ENCODE results near the gene SLC7A6. TPM values are rescaled to one million over a fixed set of nuclear protein-coding genes. Genes with fewer than 3 reads are reported as not detected.

The SLC7A6 gene
- total RNA-seq, 2 donors from 2014 or later, result 56.2 to 111 TPM

- peaks cover 6% of the 10 kb centered on the region for H3K36me3 Mint-ChIP-seq
- no peaks in the 10 kb centered on the region for H3K27me3 Mint-ChIP-seq
- no peaks in the 10 kb centered on the region for H3K9me3 Mint-ChIP-seq
- peak overlapping the region; percentile 4 to 18 for H3K27ac Mint-ChIP-seq
- DNase-seq (ENCODE audit: low spot score), result no peak
- peaks cover 6 to 16% of the 10 kb centered on the region in 2 donors for H3K4me1 Mint-ChIP-seq (ENCODE audit: low read depth in 2 of 2)
- no peak for ATAC-seq
- H3K4me3 Mint-ChIP-seq, result no peak overlapping the region
These were observed 67.6 kb downstream of the SLC7A6 start for GRCh38 chr16:68331879-68332410.

GRCh38 chr16:68332411-68333121 lies 68.2 kb downstream of the SLC7A6 start:
- Mint-ChIP-seq H3K27me3 (no peaks in the 10 kb centered on the region), H3K36me3 (peaks cover 6% of the 10 kb centered on the region), H3K9me3 (no peaks in the 10 kb centered on the region), H3K27ac (peak overlapping the region; percentile 4 to 18), H3K4me1 (ENCODE audit: low read depth in 2 of 2) (peaks cover 6 to 16% of the 10 kb centered on the region in 2 donors), H3K4me3 (no peak overlapping the region)
- DNase-seq (ENCODE audit: low spot score) (no peak), ATAC-seq (no peak)

DNA sequence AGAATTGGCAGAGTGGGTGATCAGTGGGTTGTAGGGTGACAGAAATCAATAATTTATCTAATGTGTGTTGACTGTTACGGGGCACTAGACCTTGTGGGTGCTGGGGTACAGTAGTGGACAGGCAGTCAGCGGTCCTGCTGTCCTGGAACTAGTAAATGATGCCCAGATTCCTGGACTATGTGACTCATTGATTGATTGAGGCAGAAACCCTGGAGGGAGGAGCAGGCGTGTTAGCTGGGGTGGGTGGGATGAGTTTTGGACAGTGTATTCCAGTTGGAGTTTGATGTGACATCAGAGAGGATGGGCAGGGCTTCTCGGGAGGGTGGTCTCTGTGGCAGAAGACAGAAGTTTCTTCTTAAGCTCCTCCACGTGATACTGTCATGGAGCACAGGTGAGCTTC lies 70.8 kb downstream of the SLC7A6 start:
- Mint-ChIP-seq H3K9me3 (no peaks in the 10 kb centered on the region), H3K27ac (no peak overlapping the region), H3K27me3 (no peaks in the 10 kb centered on the region), H3K36me3 (peaks cover 13% of the 10 kb centered on the region), H3K4me1 (ENCODE audit: low read depth in 2 of 2) (peaks cover 2 to 8% of the 10 kb centered on the region in 2 donors), H3K4me3 (no peak overlapping the region)
- ATAC-seq (no peak), DNase-seq (ENCODE audit: low spot score) (no peak)

DNA sequence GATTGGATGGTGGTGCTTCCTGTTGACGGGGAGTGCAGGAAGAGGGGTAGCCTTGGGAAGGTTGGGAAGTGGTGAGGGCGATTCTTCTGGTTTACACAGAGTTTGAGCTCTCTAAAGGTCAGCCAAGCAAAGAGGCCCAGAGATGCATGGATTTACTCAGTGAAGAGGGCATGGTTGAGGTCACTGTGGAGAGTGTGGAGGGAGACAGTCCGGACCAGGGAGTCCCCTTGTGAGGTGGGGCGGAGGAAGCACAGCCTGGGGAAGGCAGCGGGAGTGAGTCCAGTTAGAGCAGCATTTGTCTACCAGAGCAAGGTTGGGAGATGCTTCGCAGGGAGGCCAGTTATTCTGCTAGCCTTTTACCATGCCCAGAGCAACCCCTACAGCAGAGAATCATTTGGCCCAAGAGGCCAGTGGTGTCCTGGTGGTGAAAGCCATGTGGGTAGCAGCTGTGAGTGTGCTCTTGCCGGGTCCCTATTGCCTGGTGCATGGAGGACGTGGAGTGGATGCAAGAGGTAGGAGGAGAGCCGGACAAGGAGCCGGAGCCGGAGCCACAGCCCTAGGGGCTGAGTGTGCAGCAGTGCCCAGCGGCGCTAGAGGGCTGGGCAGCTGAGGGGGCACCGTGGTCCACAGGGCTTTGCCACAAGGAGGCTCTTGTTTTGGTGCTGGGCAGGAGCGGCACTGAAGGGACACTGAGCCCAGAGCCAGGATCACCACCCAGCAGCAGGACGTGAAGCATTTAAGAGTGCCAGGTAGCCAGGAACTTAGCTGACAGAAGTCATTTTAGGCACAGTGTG lies 74.2 kb downstream of the SLC7A6 start:
- DNase-seq (ENCODE audit: low spot score) (no peak), ATAC-seq (no peak)
- Mint-ChIP-seq H3K4me1 (ENCODE audit: low read depth in 2 of 2) (no peaks in the 10 kb centered on the region), H3K27ac (no peak overlapping the region), H3K36me3 (peaks cover 20% of the 10 kb centered on the region), H3K4me3 (no peak overlapping the region), H3K27me3 (no peaks in the 10 kb centered on the region), H3K9me3 (no peaks in the 10 kb centered on the region)

- Mint-ChIP-seq H3K27me3 (no peaks in the 10 kb centered on the region), H3K36me3 (peaks cover 17% of the 10 kb centered on the region), H3K27ac (no peak overlapping the region), H3K4me3 (no peak overlapping the region), H3K4me1 (ENCODE audit: low read depth in 2 of 2) (no peaks in the 10 kb centered on the region), H3K9me3 (no peaks in the 10 kb centered on the region)
- ATAC-seq (no peak), DNase-seq (ENCODE audit: low spot score) (no peak)
These were observed 74.9 kb downstream of the SLC7A6 start for GRCh38 chr16:68339214-68339613.

DNA sequence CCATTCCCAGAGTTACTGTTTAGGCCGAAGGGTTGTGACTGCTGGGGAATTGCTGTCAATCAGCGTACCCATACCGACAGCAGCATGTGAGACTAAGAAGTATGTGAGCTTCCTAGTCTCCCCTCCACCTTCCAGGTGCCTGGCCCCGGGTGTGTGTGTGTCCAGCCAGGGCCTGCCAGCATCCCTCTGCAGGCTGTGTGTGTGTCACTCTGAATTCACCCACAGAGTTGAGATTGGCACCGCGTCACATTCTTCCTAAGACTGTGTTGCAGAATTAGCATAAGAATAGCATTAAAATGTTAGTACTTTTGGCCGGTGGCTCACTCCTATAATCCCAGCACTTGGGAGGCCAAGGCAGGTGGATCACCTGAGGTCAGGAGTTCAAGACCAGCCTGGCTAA lies 78.3 kb downstream of the SLC7A6 start:
- H3K36me3 Mint-ChIP-seq, result peaks cover 20% of the 10 kb centered on the region

GRCh38 chr16:68343137-68343536 lies 78.8 kb downstream of the SLC7A6 start:
- DNase-seq (ENCODE audit: low spot score) (no peak), ATAC-seq (no peak)
- Mint-ChIP-seq H3K9me3 (no peaks in the 10 kb centered on the region), H3K4me1 (ENCODE audit: low read depth in 2 of 2) (peaks cover 0 to 2% of the 10 kb centered on the region in 2 donors), H3K27ac (no peak overlapping the region), H3K27me3 (no peaks in the 10 kb centered on the region), H3K36me3 (peaks cover 17% of the 10 kb centered on the region), H3K4me3 (no peak overlapping the region)

More for the DNA sequence above, 78.3 kb downstream of the SLC7A6 start:
- Mint-ChIP-seq H3K9me3 (no peaks in the 10 kb centered on the region), H3K4me3 (no peak overlapping the region), H3K27ac (no peak overlapping the region), H3K27me3 (no peaks in the 10 kb centered on the region), H3K4me1 (ENCODE audit: low read depth in 2 of 2) (peaks cover 0 to 2% of the 10 kb centered on the region in 2 donors)
- DNase-seq (ENCODE audit: low spot score) (no peak), ATAC-seq (no peak)

DNA sequence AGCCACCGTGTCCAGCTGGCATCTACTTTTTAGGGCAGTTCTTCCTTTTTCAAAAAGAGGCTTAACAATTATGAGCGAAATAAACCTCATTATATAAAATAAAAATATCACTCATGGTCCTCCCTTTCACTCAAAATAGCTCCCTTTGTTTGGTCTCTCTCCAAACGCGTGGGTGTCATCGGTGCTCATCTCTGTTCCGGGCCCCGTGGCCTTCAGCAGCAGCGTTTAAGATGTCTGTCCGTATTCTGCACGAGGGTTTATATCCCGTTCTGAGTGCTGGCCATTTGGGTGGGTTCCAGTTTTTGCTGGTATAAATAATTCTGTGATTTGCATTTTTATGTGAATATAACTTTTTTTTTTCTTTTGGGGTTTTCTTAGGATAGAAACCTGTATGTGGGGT lies 79.9 kb downstream of the SLC7A6 start:
- Mint-ChIP-seq H3K27me3 (no peaks in the 10 kb centered on the region), H3K4me1 (ENCODE audit: low read depth in 2 of 2) (peaks cover 0 to 2% of the 10 kb centered on the region in 2 donors), H3K36me3 (peaks cover 17% of the 10 kb centered on the region), H3K4me3 (no peak overlapping the region), H3K9me3 (no peaks in the 10 kb centered on the region), H3K27ac (no peak overlapping the region)
- no peak for DNase-seq (ENCODE audit: low spot score)
- ATAC-seq, result no peak

- no peak overlapping the region for H3K4me3 Mint-ChIP-seq
- ATAC-seq (no peak), DNase-seq (ENCODE audit: low spot score) (no peak)
- H3K27ac Mint-ChIP-seq, result no peak overlapping the region
- H3K9me3 Mint-ChIP-seq, result no peaks in the 10 kb centered on the region
- peaks cover 20% of the 10 kb centered on the region for H3K36me3 Mint-ChIP-seq
- H3K4me1 Mint-ChIP-seq (ENCODE audit: low read depth in 2 of 2), result peaks cover 0 to 2% of the 10 kb centered on the region in 2 donors
- no peaks in the 10 kb centered on the region for H3K27me3 Mint-ChIP-seq
These were observed 81.1 kb downstream of the SLC7A6 start for GRCh38 chr16:68345351-68345810.

- no peak for ATAC-seq
- H3K4me1 Mint-ChIP-seq (ENCODE audit: low read depth in 2 of 2), result peaks cover 0 to 2% of the 10 kb centered on the region in 2 donors
- H3K4me3 Mint-ChIP-seq, result no peak overlapping the region
- no peaks in the 10 kb centered on the region for H3K27me3 Mint-ChIP-seq
- H3K9me3 Mint-ChIP-seq, result no peaks in the 10 kb centered on the region
- H3K36me3 Mint-ChIP-seq, result peaks cover 13% of the 10 kb centered on the region
- no peak for DNase-seq (ENCODE audit: low spot score)
- no peak overlapping the region for H3K27ac Mint-ChIP-seq
These were observed 81.8 kb downstream of the SLC7A6 start for GRCh38 chr16:68345958-68346635.

- DNase-seq (ENCODE audit: low spot score), result no peak
- Mint-ChIP-seq H3K27me3 (no peaks in the 10 kb centered on the region), H3K4me1 (ENCODE audit: low read depth in 2 of 2) (peaks cover 0 to 2% of the 10 kb centered on the region in 2 donors), H3K4me3 (no peak overlapping the region), H3K36me3 (peaks cover 13% of the 10 kb centered on the region), H3K9me3 (no peaks in the 10 kb centered on the region), H3K27ac (no peak overlapping the region)
- peak in 1 of 2 donors; percentile 20 for ATAC-seq
These were observed 82.7 kb downstream of the SLC7A6 start for GRCh38 chr16:68346892-68347480.

- DNase-seq (ENCODE audit: low spot score) (no peak), ATAC-seq (no peak)
- Mint-ChIP-seq H3K27ac (no peak overlapping the region), H3K36me3 (peaks cover 13% of the 10 kb centered on the region), H3K27me3 (no peaks in the 10 kb centered on the region), H3K4me1 (ENCODE audit: low read depth in 2 of 2) (peaks cover 0 to 2% of the 10 kb centered on the region in 2 donors), H3K9me3 (no peaks in the 10 kb centered on the region), H3K4me3 (no peak overlapping the region)
These were observed 83.3 kb downstream of the SLC7A6 start for GRCh38 chr16:68347605-68348004.

DNA sequence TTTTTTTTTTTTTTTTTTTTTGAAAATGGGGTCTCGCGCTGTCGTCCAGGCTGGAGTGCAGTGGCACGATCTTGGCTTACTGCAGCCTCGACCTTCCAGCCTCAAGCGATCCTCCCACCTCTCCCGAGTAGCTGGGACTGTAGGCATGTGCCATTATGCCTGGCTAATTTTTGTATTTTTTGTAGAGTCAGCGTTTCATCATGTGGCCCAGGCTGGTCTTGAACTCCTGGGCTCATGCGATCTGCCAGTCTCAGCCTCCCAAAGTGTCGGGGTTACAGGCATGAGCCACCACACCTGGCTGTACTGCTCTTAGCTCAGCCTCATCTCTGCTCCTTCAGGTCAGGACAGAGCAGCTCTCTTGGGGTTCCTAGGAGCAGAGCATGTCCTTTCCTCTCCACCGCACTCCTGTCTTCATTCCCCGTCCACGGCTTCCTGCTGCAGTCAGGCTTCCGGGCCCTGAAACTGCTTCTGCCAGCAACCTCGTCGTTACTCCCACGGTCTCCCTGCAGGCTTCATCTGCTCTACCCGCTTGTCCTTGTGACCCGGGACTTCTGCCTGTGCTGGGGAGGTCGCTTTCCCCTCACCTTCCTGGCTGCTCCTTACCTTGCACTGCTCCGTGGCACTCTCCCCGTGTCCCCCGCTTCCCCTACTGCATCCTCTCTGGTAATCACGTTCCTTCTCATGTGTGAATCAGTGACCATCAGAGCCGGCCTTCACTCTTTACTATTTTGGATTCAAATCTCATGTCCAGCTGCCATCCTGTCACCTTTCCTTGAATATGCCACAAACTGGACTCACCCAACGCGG lies 84.5 kb downstream of the SLC7A6 start:
- no peak overlapping the region for H3K27ac Mint-ChIP-seq
- peaks cover 0 to 2% of the 10 kb centered on the region in 2 donors for H3K4me1 Mint-ChIP-seq (ENCODE audit: low read depth in 2 of 2)
- DNase-seq (ENCODE audit: low spot score) (no peak), ATAC-seq (no peak)
- H3K9me3 Mint-ChIP-seq, result no peaks in the 10 kb centered on the region
- H3K27me3 Mint-ChIP-seq, result no peaks in the 10 kb centered on the region
- peaks cover 13% of the 10 kb centered on the region for H3K36me3 Mint-ChIP-seq
- no peak overlapping the region for H3K4me3 Mint-ChIP-seq

Measured in natural killer cell treated with Interleukin-12 subunit alpha and Interleukin-12 subunit beta and Interleukin-15 and Interleukin-18, amount 100 ng/mL, for 72 hours (primary cell).